Stimulated activated CD4-positive, alpha-beta T cell treated with anti-CD3 and anti-CD28 coated beads, Interleukin-15, amount 100 ng/mL, for 48 hours (primary cell): Measurements from ENCODE around the gene RHBDD3.

Source experiments
- DNase-seq, 2 donors: peaks; one replicate each; pipeline ENCODE4 v3.0.0-alpha.2; 2020; ENCODE audit warnings: low read depth in 2 of 2

RHBDD3 gene

DNA sequence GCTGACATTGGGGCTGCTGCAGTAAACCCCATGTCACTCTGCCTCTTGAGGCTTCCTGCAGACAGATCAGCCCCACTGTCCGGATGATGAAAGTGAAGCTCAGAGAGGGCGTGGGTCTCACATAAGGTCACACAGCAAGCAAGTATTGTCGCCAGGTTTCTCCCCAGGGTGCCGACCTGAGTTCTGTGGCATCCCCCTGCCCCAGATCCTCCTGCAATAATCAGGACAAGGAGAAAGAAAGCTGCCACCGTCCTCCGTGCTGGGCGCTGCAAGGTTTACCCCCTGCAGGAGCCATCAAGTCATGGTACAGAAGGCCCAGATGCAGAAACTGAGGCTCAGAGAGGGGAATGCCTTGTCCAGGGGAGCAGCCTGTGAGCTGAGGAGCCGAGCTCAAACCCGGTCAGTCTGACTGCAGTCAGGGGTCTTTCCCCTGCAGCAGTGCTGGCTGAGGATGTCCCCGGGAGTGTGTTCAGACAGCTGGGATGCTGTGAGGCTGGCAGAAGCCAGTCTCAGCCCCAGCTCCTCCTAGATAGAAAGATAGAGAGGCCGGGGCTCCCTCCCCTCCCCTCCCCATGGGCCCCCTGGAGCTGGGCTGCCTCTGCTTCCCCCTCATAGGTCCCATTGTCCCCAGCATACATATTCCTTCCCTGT lies 48.9 kb downstream of the RHBDD3 start:
- no peak for DNase-seq

GRCh38 chr22:29217827-29218757 lies 49.7 kb downstream of the RHBDD3 start:
- DNase-seq = no peak

- DNase-seq = no peak
Observed at GRCh38 chr22:29216873-29217666, 50.7 kb downstream of the RHBDD3 start.

DNA sequence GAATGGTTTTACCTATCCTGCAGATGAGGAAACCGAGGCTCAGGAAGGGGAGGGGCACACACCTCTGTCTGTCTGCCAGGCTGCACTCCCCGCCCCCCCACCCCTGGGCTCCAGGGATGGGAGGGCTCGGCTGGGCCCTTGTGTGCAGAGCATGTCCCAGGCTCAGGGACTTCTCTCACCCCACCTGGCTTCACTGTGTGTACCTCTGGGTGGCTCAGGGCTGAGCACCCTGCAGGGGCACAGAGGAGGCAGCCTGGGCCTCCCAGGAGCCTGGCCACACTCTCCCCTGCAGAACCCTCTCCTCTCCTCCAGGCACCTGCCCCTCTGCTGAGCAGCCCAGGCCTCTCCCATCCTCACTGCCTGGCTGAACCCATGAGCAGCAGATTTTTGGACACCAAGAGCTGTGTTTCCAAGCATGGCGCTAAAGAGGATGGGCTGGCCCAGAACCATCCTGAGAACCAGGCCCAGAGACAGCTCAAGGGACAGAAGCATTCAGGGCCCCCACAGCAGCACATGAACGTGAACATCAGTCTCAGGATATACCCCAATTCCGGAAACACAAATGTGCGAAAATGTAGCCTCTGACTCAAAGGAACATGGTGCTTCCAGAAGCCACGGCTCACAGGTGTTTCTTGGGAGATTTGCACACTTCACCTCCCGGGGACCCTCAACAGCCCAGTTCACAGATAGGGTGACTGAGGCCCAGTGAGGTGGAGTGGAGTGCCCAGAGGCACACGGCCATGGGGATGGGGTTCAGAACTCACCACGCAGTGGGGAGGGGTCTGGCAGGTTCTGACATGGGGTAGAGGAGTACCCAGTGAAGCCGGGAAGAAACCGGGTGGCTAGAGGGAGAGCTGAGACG lies 51.5 kb downstream of the RHBDD3 start:
- no peak for DNase-seq

GRCh38 chr22:29215012-29215860 lies 52.5 kb downstream of the RHBDD3 start:
- DNase-seq = no peak

DNA sequence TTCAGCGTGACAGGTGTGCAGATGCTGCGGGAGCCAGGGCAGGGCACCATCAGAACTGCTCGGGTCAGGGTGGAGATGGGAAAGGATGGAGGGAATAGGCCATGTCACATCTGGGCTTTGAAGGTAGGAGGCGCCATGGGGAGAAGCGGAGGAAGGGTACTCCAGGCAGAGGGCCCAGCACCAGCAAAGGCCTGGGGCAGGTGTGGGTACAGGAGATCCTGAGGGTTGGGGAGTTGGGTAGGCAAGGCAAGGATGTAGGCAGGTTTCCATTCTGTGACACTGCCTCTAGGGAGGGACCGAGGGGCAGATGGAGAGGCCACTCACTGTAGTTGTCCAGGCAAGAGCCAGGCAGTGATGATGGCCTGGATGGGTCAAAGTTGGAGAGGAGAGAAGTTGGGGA lies 53.5 kb downstream of the RHBDD3 start:
- no peak for DNase-seq

GRCh38 chr22:29213493-29213892 lies 54.3 kb downstream of the RHBDD3 start:
- no peak for DNase-seq

- no peak for DNase-seq
Observed at GRCh38 chr22:29212743-29213142, 55.0 kb downstream of the RHBDD3 start.

- DNase-seq = no peak
Observed at GRCh38 chr22:29211466-29211865, 56.3 kb downstream of the RHBDD3 start.

- DNase-seq = no peak
Observed at GRCh38 chr22:29211066-29211465, 56.7 kb downstream of the RHBDD3 start.
